ENCODE results near the gene RHOJ.
"Not testable (repeated sequence)": the region's sequence is repeated elsewhere in the genome, so short reads cannot be mapped to it uniquely, and the experiment has no call there.

The RHOJ gene

GRCh38 chr14:63266106-63266505, 61.9 kb downstream of the RHOJ start:
- H3K9me3 Mint-ChIP-seq, result no peaks in the 10 kb centered on the region
- no peak overlapping the region for H3K4me3 Mint-ChIP-seq
- H3K36me3 Mint-ChIP-seq (ENCODE audit: low read depth), result no peaks in the 10 kb centered on the region
- no peak overlapping the region for H3K27ac Mint-ChIP-seq
- DNase-seq (ENCODE audit: low spot score), result no peak
- H3K27me3 Mint-ChIP-seq (ENCODE audit: low read depth), result no peaks in the 10 kb centered on the region
- no peaks in the 10 kb centered on the region for H3K4me1 Mint-ChIP-seq (ENCODE audit: low read depth)

- H3K9me3 Mint-ChIP-seq, result no peaks in the 10 kb centered on the region
- no peaks in the 10 kb centered on the region for H3K4me1 Mint-ChIP-seq (ENCODE audit: low read depth)
- no peak overlapping the region for H3K27ac Mint-ChIP-seq
- no peaks in the 10 kb centered on the region for H3K36me3 Mint-ChIP-seq (ENCODE audit: low read depth)
- no peak for DNase-seq (ENCODE audit: low spot score)
- H3K27me3 Mint-ChIP-seq (ENCODE audit: low read depth), result no peaks in the 10 kb centered on the region
- no peak overlapping the region for H3K4me3 Mint-ChIP-seq
Observed at GRCh38 chr14:63267171-63267570, 62.9 kb downstream of the RHOJ start.

GRCh38 chr14:63268771-63269170, 64.5 kb downstream of the RHOJ start:
- DNase-seq (ENCODE audit: low spot score), result no peak
- no peak overlapping the region for H3K4me3 Mint-ChIP-seq
- H3K4me1 Mint-ChIP-seq (ENCODE audit: low read depth), result no peaks in the 10 kb centered on the region
- H3K27me3 Mint-ChIP-seq (ENCODE audit: low read depth), result no peaks in the 10 kb centered on the region
- no peak overlapping the region for H3K27ac Mint-ChIP-seq
- H3K36me3 Mint-ChIP-seq (ENCODE audit: low read depth), result no peaks in the 10 kb centered on the region
- H3K9me3 Mint-ChIP-seq, result no peaks in the 10 kb centered on the region

- no peak overlapping the region for H3K27ac Mint-ChIP-seq
- no peaks in the 10 kb centered on the region for H3K36me3 Mint-ChIP-seq (ENCODE audit: low read depth)
Observed at GRCh38 chr14:63269561-63270225, 65.5 kb downstream of the RHOJ start.

GRCh38 chr14:63273129-63273528, 68.9 kb downstream of the RHOJ start:
- no peak overlapping the region for H3K4me3 Mint-ChIP-seq
- no peak for DNase-seq (ENCODE audit: low spot score)
- H3K27ac Mint-ChIP-seq, result no peak overlapping the region
- H3K9me3 Mint-ChIP-seq, result no peaks in the 10 kb centered on the region
- no peaks in the 10 kb centered on the region for H3K27me3 Mint-ChIP-seq (ENCODE audit: low read depth)
- no peaks in the 10 kb centered on the region for H3K4me1 Mint-ChIP-seq (ENCODE audit: low read depth)
- H3K36me3 Mint-ChIP-seq (ENCODE audit: low read depth), result no peaks in the 10 kb centered on the region

More at GRCh38 chr14:63269561-63270225, 65.5 kb downstream of the RHOJ start:
- DNase-seq (ENCODE audit: low spot score), result no peak
- Mint-ChIP-seq H3K27me3 (ENCODE audit: low read depth) (no peaks in the 10 kb centered on the region), H3K9me3 (no peaks in the 10 kb centered on the region), H3K4me1 (ENCODE audit: low read depth) (no peaks in the 10 kb centered on the region), H3K4me3 (no peak overlapping the region)

GRCh38 chr14:63273717-63274655, 69.7 kb downstream of the RHOJ start:
- H3K27me3 Mint-ChIP-seq (ENCODE audit: low read depth), result no peaks in the 10 kb centered on the region
- no peaks in the 10 kb centered on the region for H3K9me3 Mint-ChIP-seq
- H3K4me3 Mint-ChIP-seq, result no peak overlapping the region
- no peaks in the 10 kb centered on the region for H3K4me1 Mint-ChIP-seq (ENCODE audit: low read depth)
- no peak overlapping the region for H3K27ac Mint-ChIP-seq
- DNase-seq (ENCODE audit: low spot score), result no peak
- no peaks in the 10 kb centered on the region for H3K36me3 Mint-ChIP-seq (ENCODE audit: low read depth)

GRCh38 chr14:63275611-63276010, 71.4 kb downstream of the RHOJ start:
- H3K36me3 Mint-ChIP-seq (ENCODE audit: low read depth), result no peaks in the 10 kb centered on the region

GRCh38 chr14:63276016-63276415, 71.8 kb downstream of the RHOJ start:
- Mint-ChIP-seq H3K27me3 (ENCODE audit: low read depth) (no peaks in the 10 kb centered on the region), H3K36me3 (ENCODE audit: low read depth) (no peaks in the 10 kb centered on the region), H3K4me3 (no peak overlapping the region), H3K9me3 (no peaks in the 10 kb centered on the region), H3K27ac (no peak overlapping the region), H3K4me1 (ENCODE audit: low read depth) (no peaks in the 10 kb centered on the region)
- no peak for DNase-seq (ENCODE audit: low spot score)

More at GRCh38 chr14:63275611-63276010, 71.4 kb downstream of the RHOJ start:
- no peak overlapping the region for H3K4me3 Mint-ChIP-seq
- DNase-seq (ENCODE audit: low spot score), result no peak
- H3K9me3 Mint-ChIP-seq, result no peaks in the 10 kb centered on the region
- H3K4me1 Mint-ChIP-seq (ENCODE audit: low read depth), result no peaks in the 10 kb centered on the region
- no peaks in the 10 kb centered on the region for H3K27me3 Mint-ChIP-seq (ENCODE audit: low read depth)
- H3K27ac Mint-ChIP-seq, result no peak overlapping the region

- H3K4me3 Mint-ChIP-seq, result no peak overlapping the region
- H3K4me1 Mint-ChIP-seq (ENCODE audit: low read depth), result no peaks in the 10 kb centered on the region
- no peaks in the 10 kb centered on the region for H3K9me3 Mint-ChIP-seq
- DNase-seq (ENCODE audit: low spot score), result no peak
- H3K36me3 Mint-ChIP-seq (ENCODE audit: low read depth), result no peaks in the 10 kb centered on the region
- H3K27me3 Mint-ChIP-seq (ENCODE audit: low read depth), result no peaks in the 10 kb centered on the region
- no peak overlapping the region for H3K27ac Mint-ChIP-seq
Observed at GRCh38 chr14:63276492-63277342, 72.5 kb downstream of the RHOJ start.

- no peaks in the 10 kb centered on the region for H3K9me3 Mint-ChIP-seq
- no peak overlapping the region for H3K27ac Mint-ChIP-seq
- H3K4me1 Mint-ChIP-seq (ENCODE audit: low read depth), result no peaks in the 10 kb centered on the region
- H3K36me3 Mint-ChIP-seq (ENCODE audit: low read depth), result no peaks in the 10 kb centered on the region
- H3K27me3 Mint-ChIP-seq (ENCODE audit: low read depth), result no peaks in the 10 kb centered on the region
- H3K4me3 Mint-ChIP-seq, result no peak overlapping the region
- DNase-seq (ENCODE audit: low spot score), result no peak
Observed at GRCh38 chr14:63277591-63278183, 73.4 kb downstream of the RHOJ start.

- not testable (repeated sequence) for H3K36me3 Mint-ChIP-seq (ENCODE audit: low read depth); H3K9me3 Mint-ChIP-seq; DNase-seq (ENCODE audit: low spot score); H3K4me1 Mint-ChIP-seq (ENCODE audit: low read depth); H3K27ac Mint-ChIP-seq; H3K4me3 Mint-ChIP-seq; H3K27me3 Mint-ChIP-seq (ENCODE audit: low read depth)
Observed at GRCh38 chr14:63279933-63280332, 75.7 kb downstream of the RHOJ start.

GRCh38 chr14:63282997-63283883, 79.0 kb downstream of the RHOJ start:
- Mint-ChIP-seq H3K27me3 (ENCODE audit: low read depth) (no peaks in the 10 kb centered on the region), H3K4me1 (ENCODE audit: low read depth) (no peaks in the 10 kb centered on the region), H3K27ac (no peak overlapping the region), H3K4me3 (no peak overlapping the region), H3K9me3 (no peaks in the 10 kb centered on the region), H3K36me3 (ENCODE audit: low read depth) (no peaks in the 10 kb centered on the region)
- DNase-seq (ENCODE audit: low spot score), result no peak

- no peak overlapping the region for H3K4me3 Mint-ChIP-seq
- no peaks in the 10 kb centered on the region for H3K27me3 Mint-ChIP-seq (ENCODE audit: low read depth)
- no peaks in the 10 kb centered on the region for H3K4me1 Mint-ChIP-seq (ENCODE audit: low read depth)
- no peak overlapping the region for H3K27ac Mint-ChIP-seq
- no peaks in the 10 kb centered on the region for H3K36me3 Mint-ChIP-seq (ENCODE audit: low read depth)
- no peaks in the 10 kb centered on the region for H3K9me3 Mint-ChIP-seq
- no peak for DNase-seq (ENCODE audit: low spot score)
Observed at GRCh38 chr14:63283884-63284248, 79.6 kb downstream of the RHOJ start.

Measured in T-helper 2 cell treated with Interferon-gamma antibody and Interleukin-4, amounts not matched to agents 5 μg/mL and 100 μg/mL, for 36 hours (primary cell).